Stimulated activated CD8-positive, alpha-beta memory T cell treated with anti-CD3 and anti-CD28 coated beads, Interleukin-12 subunit alpha, Interleukin-12 subunit beta, amount 100 ng/mL, for 24 hours (primary cell): Measurements from ENCODE around the gene MOSMO.
"Not testable (repeated sequence)": the region's sequence is repeated elsewhere in the genome, so short reads cannot be mapped to it uniquely, and the experiment has no call there.

Experiments
- DNase-seq: peaks from one replicate; pipeline ENCODE4 v3.0.0-alpha.2; 2020; ENCODE audit errors: extremely low read depth

Gene MOSMO

DNA sequence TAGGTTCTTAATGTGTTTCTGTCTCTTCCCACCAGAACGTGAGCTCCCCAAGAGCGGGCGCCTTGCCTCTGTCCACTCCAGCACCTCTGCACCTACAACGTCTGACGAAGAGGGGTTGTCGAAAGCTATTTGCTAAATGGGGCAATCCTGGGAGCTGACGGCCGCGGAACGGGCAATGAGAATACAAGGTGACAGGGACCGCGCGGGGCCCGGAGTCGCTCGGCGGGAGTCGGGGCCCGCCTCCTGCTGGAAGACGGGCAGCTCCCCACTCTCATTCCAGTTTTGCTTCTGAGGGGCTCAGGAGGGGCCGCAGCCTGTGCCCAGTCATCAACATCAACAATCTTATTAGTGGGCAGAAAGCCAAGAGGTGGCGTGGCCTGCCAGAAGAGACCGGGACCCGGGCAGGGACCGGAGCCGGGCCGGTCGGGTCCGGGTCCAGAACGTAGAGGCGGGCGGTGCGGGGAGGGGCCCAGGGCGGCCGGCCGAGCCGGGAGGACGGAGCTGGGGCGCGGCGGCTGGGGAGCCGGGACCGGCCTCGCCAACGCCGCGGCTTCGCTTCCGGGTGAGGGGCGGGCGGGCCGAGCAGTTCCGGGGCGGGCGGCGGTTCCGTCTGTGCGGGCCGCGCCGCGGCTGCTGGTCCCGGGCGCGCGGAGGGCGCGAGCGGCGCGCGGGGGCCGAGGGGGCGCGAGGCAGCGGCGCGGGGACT, at the start of gene MOSMO:
Gene MOSMO, plus strand, starts transcription at position 603 of the 706 bp plus-strand sequence. CDS start 191 bp downstream, outside the sequence.
- DNase-seq, result peak; percentile 14

DNA sequence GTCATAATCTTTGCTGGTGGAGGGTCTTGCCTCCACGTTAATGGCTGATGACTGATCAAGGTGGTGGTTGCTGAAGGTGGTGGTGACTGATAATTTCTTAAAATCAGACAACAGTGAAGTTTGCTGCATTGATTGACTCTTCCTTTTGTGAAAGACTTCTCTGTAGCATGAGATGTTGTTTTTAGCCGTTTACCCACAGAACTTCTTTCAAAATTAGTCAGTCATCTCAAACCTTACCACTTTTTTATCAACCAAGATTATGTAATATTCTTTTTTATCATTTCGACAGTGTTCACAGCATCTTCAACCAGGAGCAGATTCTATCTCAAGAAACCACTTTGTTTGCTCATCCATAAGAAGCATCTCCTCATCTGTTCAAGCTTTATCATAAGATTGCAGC, 48.9 kb upstream of the MOSMO start:
- DNase-seq, result no peak

DNA sequence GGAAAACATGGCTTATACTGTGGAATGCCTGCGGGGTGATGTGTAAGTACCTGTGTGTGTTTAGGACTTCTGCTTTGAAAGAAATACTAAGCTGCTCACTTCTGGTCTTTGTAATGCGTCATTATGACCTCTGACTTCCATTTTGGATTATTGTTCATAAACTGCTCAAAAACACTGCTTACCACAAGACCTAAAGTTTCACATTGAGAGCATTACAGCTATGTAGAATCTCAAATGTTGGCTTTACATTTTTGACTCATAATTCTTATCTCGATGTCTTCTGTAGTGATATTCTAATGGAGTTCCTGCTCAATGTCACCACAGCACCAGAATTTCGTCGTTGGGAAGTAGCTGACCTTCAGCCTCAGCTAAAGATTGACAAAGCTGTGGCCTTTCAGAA, 45.4 kb upstream of the MOSMO start:
- no peak for DNase-seq

DNA sequence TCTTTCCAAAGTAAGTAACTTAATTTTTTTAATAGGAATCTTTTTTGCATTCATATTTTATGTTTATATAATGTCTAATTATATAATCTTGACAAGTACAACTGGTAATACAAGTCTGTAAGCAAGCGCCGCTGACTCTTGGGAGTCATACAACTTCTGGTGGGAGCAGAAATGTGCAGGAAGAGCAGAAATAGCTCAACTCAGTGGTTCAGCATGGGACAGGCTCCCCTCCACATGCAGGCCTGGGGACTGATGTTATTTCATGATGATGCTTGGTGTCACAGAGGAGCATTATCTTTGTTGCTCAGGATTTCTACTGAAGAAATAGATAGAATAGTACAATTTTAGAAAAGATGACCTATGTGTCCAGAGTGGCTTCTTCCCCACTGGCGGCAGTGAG, 44.0 kb upstream of the MOSMO start:
- DNase-seq, result no peak

DNA sequence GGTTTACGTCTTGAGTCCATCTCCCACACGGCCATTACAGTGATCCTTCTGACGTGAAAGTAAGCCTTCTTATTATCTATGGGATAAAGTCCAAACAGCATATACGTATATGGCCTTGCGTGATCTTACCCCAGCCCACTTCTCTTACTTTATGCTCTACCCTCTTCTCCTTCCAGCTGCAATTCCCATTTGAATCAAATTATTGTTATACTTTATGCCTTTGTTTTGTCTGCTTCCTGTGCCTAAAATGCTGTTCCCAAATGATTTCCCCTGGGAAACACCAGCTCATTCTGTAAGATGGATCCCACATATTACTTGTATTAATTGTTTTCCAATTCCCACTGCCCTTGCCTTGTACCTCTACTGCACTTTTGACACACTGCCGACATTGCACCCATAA, 43.6 kb upstream of the MOSMO start:
- no peak for DNase-seq

DNA sequence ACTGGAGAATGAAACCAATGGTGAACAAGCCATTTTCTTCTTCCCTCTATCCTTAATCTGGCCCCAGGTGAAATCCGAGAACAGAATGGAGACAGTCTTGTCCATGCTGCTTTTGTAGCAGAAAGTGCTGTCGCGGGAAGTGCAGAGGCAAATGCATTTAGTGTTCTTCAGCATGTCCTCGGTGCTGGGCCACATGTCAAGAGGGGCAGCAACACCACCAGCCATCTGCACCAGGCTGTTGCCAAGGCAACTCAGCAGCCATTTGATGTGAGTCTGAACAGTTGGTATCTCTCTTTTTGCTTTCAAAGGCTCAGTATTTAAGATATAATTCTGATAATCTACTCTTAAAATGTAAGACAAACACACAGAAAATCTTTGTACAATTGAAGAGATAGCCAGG, 36.1 kb upstream of the MOSMO start:
- no peak for DNase-seq

DNA sequence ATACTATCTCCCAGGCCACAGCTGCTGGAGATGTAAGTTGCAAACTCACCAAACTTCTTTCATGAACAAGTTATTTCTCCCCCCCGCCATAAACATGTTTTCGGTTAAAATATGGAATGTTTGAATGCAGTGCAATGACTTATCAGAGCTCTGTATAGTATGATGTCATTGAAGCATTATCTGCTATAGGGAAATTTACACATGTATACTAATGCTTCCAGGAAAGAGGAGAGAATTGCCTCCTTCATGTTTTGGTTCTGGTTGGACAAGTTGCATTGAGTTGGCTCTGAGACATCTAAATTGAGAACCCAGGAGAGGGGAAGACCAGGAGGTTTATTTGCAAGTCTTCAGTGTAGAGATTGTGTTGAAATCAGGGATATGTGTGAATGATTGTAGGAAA, 34.0 kb upstream of the MOSMO start:
- DNase-seq, result no peak

DNA sequence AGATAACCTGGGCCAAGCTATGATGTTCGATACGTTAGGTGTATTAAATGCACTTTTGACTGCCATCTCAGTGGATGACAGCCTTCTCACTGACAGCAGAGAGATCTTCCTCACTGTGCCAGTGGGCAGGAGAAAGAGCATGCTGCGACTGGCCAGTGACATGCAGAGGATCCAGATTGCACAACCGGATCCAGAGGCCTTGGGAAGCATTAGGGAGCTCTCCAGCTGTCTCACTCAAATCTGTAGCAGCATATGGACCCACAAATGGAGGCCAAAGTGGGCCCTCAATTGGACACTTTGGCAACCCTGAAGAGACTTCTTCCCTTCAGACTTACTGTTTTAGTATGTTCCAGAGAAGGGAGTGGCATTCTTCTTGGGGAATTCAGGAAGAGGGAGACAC, 27.9 kb upstream of the MOSMO start:
- DNase-seq, result no peak

DNA sequence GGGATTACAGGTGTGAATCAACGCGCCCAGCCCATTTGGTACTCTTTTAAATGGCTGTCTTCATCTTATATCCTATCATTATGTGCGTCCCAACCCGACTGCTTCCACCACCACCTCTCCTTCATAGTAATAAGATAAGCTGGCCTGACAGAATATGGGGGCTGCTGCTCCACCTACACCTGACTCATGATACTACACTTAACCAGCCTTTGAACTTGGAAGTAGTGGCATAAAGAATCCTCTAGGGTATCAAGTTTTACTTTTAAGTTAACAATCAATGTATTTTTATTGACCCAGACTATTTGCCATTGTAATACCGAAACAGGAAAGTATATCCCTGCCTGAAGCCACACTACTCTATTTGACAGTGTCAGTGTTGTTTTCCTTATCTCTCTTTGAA, 25.8 kb upstream of the MOSMO start:
- no peak for DNase-seq

DNA sequence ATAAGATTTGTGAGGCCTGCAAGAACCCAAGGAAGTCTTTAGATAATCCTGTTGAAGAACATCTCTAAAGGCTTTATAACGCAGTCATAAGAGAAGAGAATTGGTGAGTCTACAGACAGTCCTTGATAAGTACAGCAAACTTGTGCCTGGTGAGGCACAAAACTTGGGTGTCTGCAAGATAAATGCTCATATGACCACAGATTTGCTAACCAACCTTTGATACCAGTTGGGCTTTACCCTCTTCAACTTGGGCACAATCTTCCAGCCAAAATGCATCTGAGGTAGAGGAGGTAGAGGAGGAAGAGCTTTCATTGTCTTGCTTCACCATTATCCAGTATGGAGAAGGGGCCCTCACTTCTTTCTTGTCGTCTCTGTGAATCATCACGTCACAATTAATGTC, 23.8 kb upstream of the MOSMO start:
- DNase-seq, result no peak

DNA sequence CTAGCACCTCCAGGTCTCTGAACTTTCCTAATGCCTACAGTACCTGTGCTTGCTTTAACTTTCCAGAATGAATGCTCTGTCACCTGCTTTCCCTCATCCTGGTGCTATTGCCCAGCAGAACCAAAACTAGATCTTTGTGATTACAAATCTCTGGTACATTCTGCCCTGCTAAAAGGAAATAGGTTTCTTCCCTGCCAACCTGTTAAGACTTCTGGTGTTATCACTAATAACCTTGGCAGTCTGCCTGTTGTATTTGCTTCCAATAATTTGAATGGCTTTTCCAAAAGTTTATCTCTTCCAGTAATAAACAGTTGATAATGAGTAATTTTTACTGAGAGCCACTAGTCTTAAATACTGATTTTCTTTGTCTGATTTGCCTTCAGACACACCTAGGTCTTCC, 22.4 kb upstream of the MOSMO start:
- DNase-seq, result no peak

DNA sequence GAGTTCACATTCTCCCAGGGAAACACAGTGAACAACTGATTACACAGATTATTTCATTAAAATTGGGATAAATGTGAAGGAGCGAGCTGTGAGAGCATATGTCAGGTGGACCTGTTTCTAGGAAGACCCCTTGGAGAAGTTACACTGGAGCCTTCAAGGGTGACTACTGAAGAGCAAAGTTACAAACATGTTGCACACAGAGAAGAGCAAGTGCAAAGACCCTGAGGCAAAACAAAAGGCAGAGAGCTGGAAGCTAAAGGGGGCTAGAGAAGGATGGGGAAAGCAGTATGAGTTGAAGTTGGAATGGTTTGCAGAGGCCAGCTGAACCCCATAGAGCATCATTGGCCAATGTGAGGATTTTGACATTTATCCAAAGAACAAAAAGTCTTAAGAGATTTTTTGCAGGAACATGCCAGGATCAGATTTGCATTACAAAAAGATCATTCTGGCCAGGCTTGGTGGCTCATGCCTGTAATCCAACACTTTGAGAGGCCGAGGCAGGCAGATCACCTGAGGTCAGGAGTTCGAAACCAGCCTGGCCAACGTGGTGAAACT, 21.1 kb upstream of the MOSMO start:
- no peak for DNase-seq

DNA sequence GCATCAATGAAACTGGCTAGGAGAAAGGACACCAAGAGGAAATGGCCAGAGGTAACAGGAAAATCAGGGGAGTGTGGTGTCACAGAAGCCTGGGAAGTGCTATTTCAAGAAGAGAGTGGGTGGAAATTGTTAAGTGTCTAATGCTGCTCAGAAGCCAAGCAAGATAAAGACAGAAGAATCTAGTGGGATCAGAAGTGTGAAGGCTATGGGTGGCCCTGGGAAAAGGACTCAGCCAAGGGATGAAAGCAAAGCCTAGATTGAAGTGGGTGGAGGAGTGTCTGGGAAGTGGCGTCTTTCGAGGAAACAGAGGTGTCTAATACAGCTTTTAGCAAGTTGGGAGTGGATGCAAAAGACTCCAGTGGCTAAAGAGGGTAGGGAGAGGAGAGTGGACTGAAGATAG, 20.4 kb upstream of the MOSMO start:
- no peak for DNase-seq

DNA sequence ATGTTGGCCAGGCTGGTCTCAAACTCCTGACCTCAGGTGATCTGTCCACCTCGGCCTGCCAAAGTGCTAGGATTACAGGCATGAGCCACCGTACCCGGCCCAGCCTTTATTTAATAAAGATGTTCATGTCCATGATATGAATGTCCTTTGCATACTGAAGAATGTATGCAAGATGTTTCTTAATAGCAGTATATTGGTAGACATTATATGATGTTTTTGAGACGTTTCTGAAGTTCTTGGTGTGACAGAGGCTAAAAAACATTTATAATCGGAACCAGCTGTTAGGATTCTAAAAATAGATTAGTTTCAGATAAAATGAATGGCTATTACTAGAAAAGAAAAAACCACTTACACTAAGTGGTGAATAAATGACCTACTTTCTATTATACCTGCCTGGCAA, 18.8 kb upstream of the MOSMO start:
- DNase-seq, result no peak

DNA sequence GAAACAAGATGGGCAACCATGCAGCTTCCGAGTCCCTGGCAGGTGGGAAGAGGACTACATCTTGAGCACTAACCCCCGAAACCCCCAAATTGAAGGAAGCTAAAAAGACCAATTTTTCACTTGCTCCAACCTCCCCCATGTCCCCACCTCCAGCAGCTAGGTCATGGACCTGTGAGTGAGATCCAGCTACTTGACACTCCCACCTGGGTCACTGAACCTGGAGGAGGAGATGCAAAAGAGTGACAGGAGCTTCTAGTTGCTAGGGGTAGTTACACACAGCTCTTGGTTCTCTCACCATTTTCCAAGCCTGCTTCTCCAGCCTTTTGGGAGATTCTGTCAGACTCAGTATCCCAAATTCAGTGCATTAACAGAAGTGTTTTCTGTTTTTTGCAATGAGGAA, 18.2 kb upstream of the MOSMO start:
- DNase-seq, result no peak

DNA sequence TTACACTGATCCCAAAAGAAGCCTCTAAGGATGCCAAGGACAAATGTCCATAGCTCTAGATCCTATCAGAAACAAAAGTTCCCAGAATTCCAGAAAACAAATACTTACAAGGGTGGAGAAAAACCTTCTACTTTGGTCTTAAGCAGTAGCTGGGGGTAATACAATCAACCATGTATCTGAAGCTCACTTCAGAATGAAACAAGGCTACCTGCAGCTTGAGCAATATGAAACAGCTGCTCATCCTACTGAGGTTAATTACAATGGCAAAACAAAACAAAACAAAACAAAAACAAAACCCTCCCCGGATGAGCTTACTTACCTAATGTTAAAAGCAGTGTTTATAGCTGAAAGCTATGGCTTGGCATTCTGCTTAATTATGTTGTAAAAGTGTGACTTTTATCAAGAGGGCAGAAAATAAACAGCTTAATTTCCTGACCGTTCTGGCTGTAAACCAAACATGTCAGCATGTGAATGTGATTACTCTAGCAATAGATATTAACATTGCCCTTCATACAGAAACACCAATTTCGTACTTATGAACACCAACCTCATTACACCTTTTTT, 17.4 kb upstream of the MOSMO start:
- DNase-seq, result no peak

DNA sequence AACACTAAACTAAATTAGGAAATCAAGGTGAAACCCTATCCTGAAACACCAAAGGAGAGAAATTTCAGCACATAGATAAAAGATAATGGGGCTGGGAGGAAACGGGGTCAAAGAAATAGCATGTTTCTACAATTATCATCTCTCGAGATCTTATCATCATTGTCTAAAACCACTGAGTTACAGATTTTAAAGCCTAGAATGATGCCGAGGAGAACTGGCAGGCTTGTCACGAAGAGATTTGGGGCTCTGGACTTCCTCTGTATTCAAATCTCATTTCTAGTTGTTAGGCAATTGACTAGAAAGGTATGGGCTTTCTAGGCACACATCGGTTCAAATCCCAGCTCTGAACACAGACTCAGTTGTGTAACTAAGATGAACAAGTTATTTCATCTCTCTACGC, 16.3 kb upstream of the MOSMO start:
- no peak for DNase-seq

DNA sequence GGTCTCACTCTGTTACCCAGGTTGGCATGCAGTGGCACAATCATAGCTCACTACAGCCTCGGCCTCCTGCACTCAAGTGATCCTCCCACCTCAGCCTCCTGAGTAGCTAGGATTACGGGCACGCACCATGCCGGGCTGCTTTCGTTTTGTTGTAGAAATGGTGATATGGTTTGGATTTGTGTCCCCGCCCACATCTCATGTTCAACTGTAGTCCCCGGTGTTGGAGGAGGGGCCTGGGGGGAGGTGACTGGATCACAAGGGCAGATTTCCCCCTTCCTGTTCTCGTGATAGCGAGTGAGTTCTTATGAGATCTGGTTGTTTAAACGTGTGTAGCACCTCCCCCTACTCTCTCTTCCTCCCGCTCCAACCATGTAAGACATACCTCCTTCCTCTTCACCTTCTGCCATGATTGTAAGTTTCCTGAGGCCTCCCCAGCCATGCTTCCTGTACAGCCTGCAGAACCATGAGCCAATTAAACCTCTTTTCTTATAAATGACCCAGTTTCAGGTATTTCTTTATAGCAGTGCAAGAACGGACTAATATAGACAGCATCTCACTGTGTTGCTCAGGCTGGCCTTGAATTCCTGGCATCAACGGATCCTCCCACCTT, 12.9 kb upstream of the MOSMO start:
- DNase-seq, result no peak

DNA sequence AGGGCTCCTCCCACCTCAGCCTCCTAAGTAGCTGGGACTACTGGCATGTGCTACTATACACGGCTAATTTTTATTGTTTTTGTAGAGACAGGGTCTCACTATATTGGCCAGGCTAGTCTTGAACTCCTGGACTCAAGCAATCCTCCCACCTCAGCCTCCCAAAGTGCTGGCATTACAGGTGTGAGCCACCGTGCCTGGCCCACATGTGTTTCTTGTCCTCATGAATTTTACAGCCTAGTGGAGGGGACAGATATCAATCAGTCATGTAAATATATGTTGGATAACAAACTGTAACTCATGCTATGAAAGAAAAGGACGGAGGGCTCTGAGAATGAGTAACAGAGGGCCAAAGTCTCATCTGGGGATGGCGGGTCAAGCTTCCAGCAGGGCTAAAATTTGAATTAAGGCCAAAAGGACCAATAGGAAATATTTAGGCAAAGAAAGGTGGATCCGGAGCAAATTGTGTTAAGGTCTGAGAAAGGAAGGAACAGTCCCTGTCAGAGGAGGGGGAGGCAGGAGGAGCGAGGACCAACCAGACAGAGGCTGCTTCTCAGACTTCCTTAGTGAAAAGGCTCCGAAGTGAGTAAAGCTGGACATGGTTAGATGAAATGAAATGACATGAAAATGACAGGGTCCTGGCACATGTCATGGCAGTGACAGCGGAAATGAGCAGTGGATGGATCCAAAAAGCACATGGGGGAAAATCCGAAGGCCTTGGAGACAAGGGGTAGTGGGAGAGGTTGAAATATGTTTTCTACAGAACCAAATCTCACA, 10.8 kb upstream of the MOSMO start:
- DNase-seq, result no peak

DNA sequence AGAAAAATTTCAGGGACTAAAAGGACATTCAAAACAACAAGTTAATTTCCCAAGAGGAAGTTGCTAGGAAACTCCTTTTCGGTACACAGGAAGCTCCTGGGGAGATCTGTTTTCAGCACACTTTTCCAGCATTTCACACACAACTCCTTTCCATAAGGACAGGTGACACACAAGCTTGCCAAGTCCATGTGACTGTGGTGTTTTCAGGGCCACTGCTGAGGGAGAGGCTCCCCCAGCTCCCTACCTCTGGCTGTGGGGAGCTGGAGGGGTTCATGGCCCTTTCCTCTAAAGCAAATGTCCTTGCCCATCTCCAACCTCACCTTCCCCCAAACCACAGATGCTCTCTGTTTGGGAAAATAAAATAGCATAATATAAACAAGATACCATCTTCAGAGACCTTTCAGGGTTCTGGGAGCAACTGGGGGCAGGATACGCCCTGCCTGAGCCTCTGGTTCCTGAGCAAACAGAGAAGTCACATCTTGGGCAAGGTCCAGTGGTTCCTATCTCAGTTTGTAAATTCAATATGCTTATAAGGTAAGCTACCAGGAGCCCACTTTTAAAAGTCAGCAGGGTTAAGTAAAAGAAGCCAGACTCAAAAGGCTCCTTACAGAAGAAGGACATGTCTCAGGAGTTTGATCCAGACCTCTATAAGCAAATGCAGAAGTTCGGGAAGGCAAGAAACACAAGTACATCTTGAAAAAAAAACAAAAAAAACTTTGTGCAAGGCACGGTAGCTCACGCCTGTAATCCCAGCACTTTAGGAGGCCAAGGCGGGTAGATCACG, 10.0 kb upstream of the MOSMO start:
- DNase-seq, result no peak

DNA sequence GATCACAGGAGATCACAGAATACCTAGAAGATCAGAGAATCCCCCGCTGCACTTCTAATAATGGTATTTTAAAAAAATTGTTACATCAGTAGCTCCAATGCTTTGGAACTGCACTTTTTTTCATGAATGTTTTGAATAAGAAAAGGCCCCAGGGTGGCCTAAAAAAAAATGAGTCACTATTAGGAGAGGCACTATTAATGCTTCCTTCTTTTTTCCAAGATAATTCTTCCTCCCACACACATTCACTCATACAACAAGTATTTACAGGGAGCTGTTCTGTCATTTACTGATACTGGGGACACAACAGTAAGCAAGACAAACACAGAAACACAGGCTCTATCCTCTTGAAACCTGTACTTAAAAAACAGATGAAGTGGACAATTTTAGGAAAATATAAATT, 6.3 kb upstream of the MOSMO start:
- no peak for DNase-seq

DNA sequence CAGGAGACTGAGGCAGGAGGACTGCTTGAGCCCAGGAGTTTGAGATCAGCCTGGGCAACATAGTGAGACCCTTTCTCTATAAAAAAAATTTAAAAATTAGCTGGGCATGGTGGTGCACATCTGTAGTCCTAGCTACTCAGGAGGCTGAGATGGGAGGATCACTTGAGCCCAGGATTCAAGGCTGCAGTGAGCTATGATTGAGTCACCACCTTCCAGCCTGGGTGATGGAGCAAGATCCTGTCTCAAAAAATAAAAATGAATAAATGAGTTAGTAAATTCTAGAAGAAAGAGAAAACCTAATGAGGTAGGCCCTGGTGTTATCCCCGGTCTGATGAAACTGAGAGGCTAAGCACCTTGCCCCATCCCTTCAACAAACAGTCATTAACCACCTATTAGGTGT, 5.9 kb upstream of the MOSMO start:
- not testable (repeated sequence) for DNase-seq
